IMR-90 (cell line): Measurements from ENCODE around the gene NFKBIE. TPM values are rescaled to one million over a fixed set of nuclear protein-coding genes. Genes with fewer than 3 reads are reported as not detected.

ENCODE experiments used
- CEBPB ChIP-seq: IDR thresholded peaks from 2 replicates; pipeline ENCODE4 v1.6.1; 2012; ENCODE audit warnings: low read depth, low read length, improper control_type of control experiment
- CTCF ChIP-seq: conservative IDR thresholded peaks from 2 replicates; pipeline ENCODE4 v1.5.1; 2012; ENCODE audit warnings: mild to moderate bottlenecking, low read depth, low read length, improper control_type of control experiment
- MXI1 ChIP-seq: IDR thresholded peaks from 2 replicates; pipeline ENCODE4 v1.6.1; 2012; ENCODE audit warnings: low read depth, mild to moderate bottlenecking, low read length, moderate library complexity, borderline replicate concordance
- polyA plus RNA-seq, 3 experiments: library from polyadenylated mRNA; depleted of rRNA; stranded (reverse); fragments of >200 nt; gene quantifications; 2 replicates each; pipeline ENCODE4 v1.2.3, GENCODE V29; 2012; ENCODE audit warnings: low replicate concordance in 1 of 3
- total RNA-seq: library from RNA; depleted of rRNA; stranded (reverse); fragments of >200 nt; gene quantifications from 2 replicates; pipeline ENCODE4 v1.2.3, GENCODE V29; 2012

NFKBIE gene
- total and polyA plus RNA-seq, 2 of the 4 experiments (the other 2 are of a cell fraction) = 7.9 to 13.0 TPM

DNA sequence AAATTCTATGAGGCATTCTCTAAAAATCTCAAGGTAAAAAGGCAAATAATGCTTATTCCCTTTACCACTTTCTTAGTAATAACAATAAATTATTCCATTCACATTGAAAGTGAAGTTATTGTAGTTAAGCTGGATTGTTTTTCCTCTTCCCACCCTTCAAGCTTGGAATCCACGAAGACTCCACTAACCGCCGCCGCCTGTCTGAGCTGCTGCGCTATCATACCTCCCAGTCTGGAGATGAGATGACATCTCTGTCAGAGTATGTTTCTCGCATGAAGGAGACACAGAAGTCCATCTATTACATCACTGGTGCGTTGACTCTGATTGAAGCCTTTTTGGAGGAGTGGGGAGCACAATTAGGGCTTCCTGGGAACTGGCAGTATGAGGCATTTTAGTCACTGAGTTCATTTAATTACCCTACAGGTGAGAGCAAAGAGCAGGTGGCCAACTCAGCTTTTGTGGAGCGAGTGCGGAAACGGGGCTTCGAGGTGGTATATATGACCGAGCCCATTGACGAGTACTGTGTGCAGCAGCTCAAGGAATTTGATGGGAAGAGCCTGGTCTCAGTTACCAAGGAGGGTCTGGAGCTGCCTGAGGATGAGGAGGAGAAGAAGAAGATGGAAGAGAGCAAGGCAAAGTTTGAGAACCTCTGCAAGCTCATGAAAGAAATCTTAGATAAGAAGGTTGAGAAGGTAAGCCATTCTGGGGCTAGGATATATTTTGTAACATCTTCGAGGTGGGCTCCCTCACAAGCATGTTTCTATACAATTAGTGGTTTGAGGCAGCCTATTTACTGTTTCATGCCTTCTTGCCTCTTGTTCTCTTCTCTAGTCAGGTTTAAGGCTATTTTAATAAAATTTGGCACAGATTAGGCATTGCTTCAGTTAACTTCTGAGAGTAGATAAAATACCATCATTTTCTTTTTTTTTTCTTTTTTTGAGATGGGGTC, 13.5 kb downstream of the NFKBIE start (continued):
- TF ChIP-seq CTCF (no peak), MXI1 (no peak), CEBPB (no peak)
